ENCODE data around the gene EMC9. TPM values are rescaled to one million over a fixed set of nuclear protein-coding genes. Genes with fewer than 3 reads are reported as not detected.

The EMC9 gene
- total and polyA plus RNA-seq, 10 of the 15 experiments (the other 5 are each of a cell fraction or from before 2014, with no cell fraction given), result 15.3 to 60.5 (median 30.3) TPM

DNA sequence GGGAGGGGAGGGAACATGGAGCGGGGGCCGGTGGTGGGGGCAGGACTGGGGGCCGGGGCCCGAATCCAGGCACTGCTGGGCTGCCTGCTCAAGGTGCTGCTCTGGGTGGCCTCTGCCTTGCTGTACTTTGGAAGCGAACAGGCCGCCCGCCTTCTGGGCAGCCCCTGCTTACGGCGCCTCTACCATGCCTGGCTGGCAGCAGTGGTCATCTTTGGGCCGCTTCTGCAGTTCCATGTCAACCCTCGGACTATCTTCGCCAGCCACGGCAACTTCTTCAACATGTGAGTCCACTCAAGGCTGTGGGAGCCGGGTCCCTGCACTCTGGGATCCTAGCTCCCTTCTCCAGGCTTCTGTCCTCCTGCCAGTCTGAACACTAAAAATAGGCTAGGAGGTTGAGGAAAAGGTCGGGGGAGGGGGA, 9.8 kb downstream of the EMC9 start:
- RAD21 ChIA-PET (ENCODE audit: unreplicated experiment), result interaction anchor here (1.1 kb wide), 1 partner anchor 17 kb away, joined by 3 read pairs; the partner anchor contains the start of genes DCAF11 and NRL
- H3K4me3 ChIP-seq, result no peak overlapping the region
- H3K9ac ChIP-seq (ENCODE audit: control insufficient read depth, insufficient read depth, low read length), result no peak overlapping the region
- H3K27ac ChIP-seq (ENCODE audit: control insufficient read depth, insufficient read depth), result no peak overlapping the region
- POLR2A ChIA-PET, result interaction anchor here (11.6 kb wide), 1 partner anchor 10 kb away, joined by 276 read pairs; the partner anchor contains the start of genes DCAF11 and NRL
- TF ChIP-seq NRF1 (conservative IDR thresholded peaks at IDR 0.05; ENCODE audit: low read depth, low read length) (no peak), SMARCA5 (IDR thresholded peaks at IDR 0.05) (no peak), EP300 (IDR thresholded peaks at IDR 0.05; ENCODE audit: borderline replicate concordance in 1 of 2, control insufficient read depth in 1 of 2, low read depth in 2 of 2, low read length in 2 of 2) (no peak), ASH2L (IDR thresholded peaks at IDR 0.05; ENCODE audit: borderline replicate concordance, low read depth) (no peak)
- TF ChIP-seq, protein P1, sequence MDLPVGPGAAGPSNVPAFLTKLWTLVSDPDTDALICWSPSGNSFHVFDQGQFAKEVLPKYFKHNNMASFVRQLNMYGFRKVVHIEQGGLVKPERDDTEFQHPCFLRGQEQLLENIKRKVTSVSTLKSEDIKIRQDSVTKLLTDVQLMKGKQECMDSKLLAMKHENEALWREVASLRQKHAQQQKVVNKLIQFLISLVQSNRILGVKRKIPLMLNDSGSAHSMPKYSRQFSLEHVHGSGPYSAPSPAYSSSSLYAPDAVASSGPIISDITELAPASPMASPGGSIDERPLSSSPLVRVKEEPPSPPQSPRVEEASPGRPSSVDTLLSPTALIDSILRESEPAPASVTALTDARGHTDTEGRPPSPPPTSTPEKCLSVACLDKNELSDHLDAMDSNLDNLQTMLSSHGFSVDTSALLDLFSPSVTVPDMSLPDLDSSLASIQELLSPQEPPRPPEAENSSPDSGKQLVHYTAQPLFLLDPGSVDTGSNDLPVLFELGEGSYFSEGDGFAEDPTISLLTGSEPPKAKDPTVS (IDR thresholded peaks at IDR 0.05; ENCODE audit: low read depth, low read length), result no peak
- TF ChIP-seq, protein P2, sequence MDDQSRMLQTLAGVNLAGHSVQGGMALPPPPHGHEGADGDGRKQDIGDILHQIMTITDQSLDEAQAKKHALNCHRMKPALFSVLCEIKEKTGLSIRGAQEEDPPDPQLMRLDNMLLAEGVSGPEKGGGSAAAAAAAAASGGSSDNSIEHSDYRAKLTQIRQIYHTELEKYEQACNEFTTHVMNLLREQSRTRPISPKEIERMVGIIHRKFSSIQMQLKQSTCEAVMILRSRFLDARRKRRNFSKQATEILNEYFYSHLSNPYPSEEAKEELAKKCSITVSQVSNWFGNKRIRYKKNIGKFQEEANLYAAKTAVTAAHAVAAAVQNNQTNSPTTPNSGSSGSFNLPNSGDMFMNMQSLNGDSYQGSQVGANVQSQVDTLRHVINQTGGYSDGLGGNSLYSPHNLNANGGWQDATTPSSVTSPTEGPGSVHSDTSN (IDR thresholded peaks at IDR 0.05; ENCODE audit: insufficient replicate concordance, low read depth, low read length), result no peak
- TF ChIP-seq, protein P3, sequence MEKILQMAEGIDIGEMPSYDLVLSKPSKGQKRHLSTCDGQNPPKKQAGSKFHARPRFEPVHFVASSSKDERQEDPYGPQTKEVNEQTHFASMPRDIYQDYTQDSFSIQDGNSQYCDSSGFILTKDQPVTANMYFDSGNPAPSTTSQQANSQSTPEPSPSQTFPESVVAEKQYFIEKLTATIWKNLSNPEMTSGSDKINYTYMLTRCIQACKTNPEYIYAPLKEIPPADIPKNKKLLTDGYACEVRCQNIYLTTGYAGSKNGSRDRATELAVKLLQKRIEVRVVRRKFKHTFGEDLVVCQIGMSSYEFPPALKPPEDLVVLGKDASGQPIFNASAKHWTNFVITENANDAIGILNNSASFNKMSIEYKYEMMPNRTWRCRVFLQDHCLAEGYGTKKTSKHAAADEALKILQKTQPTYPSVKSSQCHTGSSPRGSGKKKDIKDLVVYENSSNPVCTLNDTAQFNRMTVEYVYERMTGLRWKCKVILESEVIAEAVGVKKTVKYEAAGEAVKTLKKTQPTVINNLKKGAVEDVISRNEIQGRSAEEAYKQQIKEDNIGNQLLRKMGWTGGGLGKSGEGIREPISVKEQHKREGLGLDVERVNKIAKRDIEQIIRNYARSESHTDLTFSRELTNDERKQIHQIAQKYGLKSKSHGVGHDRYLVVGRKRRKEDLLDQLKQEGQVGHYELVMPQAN (conservative IDR thresholded peaks at IDR 0.05), result no peak
- TF ChIP-seq, protein P4, sequence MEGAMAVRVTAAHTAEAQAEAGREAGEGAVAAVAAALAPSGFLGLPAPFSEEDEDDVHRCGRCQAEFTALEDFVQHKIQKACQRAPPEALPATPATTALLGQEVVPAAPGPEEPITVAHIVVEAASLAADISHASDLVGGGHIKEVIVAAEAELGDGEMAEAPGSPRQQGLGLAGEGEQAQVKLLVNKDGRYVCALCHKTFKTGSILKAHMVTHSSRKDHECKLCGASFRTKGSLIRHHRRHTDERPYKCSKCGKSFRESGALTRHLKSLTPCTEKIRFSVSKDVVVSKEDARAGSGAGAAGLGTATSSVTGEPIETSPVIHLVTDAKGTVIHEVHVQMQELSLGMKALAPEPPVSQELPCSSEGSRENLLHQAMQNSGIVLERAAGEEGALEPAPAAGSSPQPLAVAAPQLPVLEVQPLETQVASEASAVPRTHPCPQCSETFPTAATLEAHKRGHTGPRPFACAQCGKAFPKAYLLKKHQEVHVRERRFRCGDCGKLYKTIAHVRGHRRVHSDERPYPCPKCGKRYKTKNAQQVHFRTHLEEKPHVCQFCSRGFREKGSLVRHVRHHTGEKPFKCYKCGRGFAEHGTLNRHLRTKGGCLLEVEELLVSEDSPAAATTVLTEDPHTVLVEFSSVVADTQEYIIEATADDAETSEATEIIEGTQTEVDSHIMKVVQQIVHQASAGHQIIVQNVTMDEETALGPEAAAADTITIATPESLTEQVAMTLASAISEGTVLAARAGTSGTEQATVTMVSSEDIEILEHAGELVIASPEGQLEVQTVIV (IDR thresholded peaks at IDR 0.05; ENCODE audit: borderline replicate concordance, partially characterized antibody), result no peak
- peaks cover 9% of the 10 kb centered on the region for H3K79me2 ChIP-seq (ENCODE audit: control insufficient read depth, insufficient read depth, low read length)
- H3K4me2 ChIP-seq (ENCODE audit: control insufficient read depth, insufficient read depth), result no peak overlapping the region
- no TSS peak for BruUV-seq (replicated peaks)
- no peak for DNase-seq (ENCODE audit: low read depth, low spot score)
- peaks cover 24% of the 10 kb centered on the region for H3K4me1 ChIP-seq (ENCODE audit: control insufficient read depth, insufficient read depth, low read length)
- 85% methylated on average over 13 of the region's 15 CpGs for WGBS (ENCODE audit: insufficient coverage, insufficient replicate concordance, low lambda C conversion rate, missing lambda C conversion rate)
- H3K9me3 ChIP-seq (replicated peaks; ENCODE audit: control insufficient read depth, insufficient read depth, low read length), result no peaks in the 10 kb centered on the region
- no peak for ATAC-seq
- intact Hi-C loops (cut with micrococcal nuclease; ENCODE audit: unreplicated experiment), result no loop called here
- no peak for FAIRE-seq
- CTCF ChIA-PET, result no interaction called here
- no peaks in the 10 kb centered on the region for H4K20me1 ChIP-seq (ENCODE audit: control insufficient read depth, insufficient read depth)
- no peaks in the 10 kb centered on the region for H3K36me3 ChIP-seq (ENCODE audit: control insufficient read depth in 2 of 2, insufficient read depth in 2 of 2, low read length in 1 of 2)
- SMC1A ChIA-PET (ENCODE audit: uncharacterized antibody, unreplicated experiment), result interaction anchor here (0.9 kb wide), 1 partner anchor 9 kb away, joined by 4 read pairs; no protein-coding TSS in a partner anchor
- no peaks in the 10 kb centered on the region for H3K27me3 ChIP-seq (replicated peaks in 1 of 2; ENCODE audit: control insufficient read depth in 2 of 2, insufficient read depth in 2 of 2, low read length in 1 of 2)
- no peak overlapping the region for H2AFZ ChIP-seq (ENCODE audit: control insufficient read depth, low read depth, low read length)
- in situ Hi-C loops (cut with MboI), result no loop called here
